Smooth muscle cell (in vitro differentiated cells): ENCODE results near the gene KCNQ2. TPM values are rescaled to one million over a fixed set of nuclear protein-coding genes. Genes with fewer than 3 reads are reported as not detected.
"Not testable (repeated sequence)": the region's sequence is repeated elsewhere in the genome, so short reads cannot be mapped to it uniquely, and the experiment has no call there.

Experiments used
- DNase-seq: peaks from one replicate; lab custom pipeline; 2025; ENCODE audit not compliant: unreplicated experiment; lab: John Stamatoyannopoulos, UW
- H2AFZ ChIP-seq: fragments of 200-600 bp; sonication (generic); 2 replicates; pipeline ENCODE4 v1.6.0; 2016; ENCODE audit warnings: antibody characterized with exemption, low read depth, mild to moderate bottlenecking
- H3F3A ChIP-seq: fragments of 200-600 bp; sonication (generic); 2 replicates; pipeline ENCODE4 v1.6.0; 2017; ENCODE audit warnings: antibody characterized with exemption, low read depth
- H3K27ac ChIP-seq: fragments of 200-600 bp; sonication (generic); 2 replicates; pipeline ENCODE4 v1.5.1; 2016; ENCODE audit warnings: low read depth, mild to moderate bottlenecking
- H3K27me3 ChIP-seq: fragments of 200-600 bp; sonication (generic); 2 replicates; pipeline ENCODE4 v1.6.1; 2016; ENCODE audit warnings: low read depth, mild to moderate bottlenecking
- H3K36me3 ChIP-seq: fragments of 200-600 bp; sonication (generic); 2 replicates; pipeline ENCODE4 v1.5.1; 2016; ENCODE audit warnings: low read depth
- H3K4me1 ChIP-seq: fragments of 200-600 bp; sonication (generic); 2 replicates; pipeline ENCODE4 v1.5.1; 2016; ENCODE audit warnings: low read depth
- H3K4me2 ChIP-seq: fragments of 200-600 bp; sonication (generic); 2 replicates; pipeline ENCODE4 v1.6.0; 2016; ENCODE audit warnings: mild to moderate bottlenecking
- H3K4me3 ChIP-seq: fragments of 200-600 bp; sonication (generic); 2 replicates; pipeline ENCODE4 v1.5.1; 2016; ENCODE audit warnings: mild to moderate bottlenecking
- H3K79me2 ChIP-seq: fragments of 200-600 bp; sonication (generic); 2 replicates; pipeline ENCODE4 v1.6.0; 2016; ENCODE audit warnings: low read depth, mild to moderate bottlenecking
- H3K9ac ChIP-seq: fragments of 200-600 bp; sonication (generic); 2 replicates; pipeline ENCODE4 v1.6.0; 2016; ENCODE audit warnings: low read depth
- H3K9me3 ChIP-seq: fragments of 200-600 bp; sonication (generic); replicated peaks from 2 replicates; pipeline ENCODE4 v1.5.1; 2016; ENCODE audit warnings: low read depth
- H4K20me1 ChIP-seq: fragments of 200-600 bp; sonication (generic); 2 replicates; pipeline ENCODE4 v1.6.0; 2016; ENCODE audit warnings: low read depth
- WGBS: methylation state at CpG from one replicate; pipeline ENCODE4 v1.1.7; 2016; ENCODE audit warnings: low lambda C conversion rate; 5-methylcytosine and 5-hydroxymethylcytosine counted together
- polyA plus RNA-seq: library from polyadenylated mRNA; unstranded; fragments of >200 nt; fragmentation: Nextera tagmentation; extraction: Ambion mirVana; gene quantifications from 2 replicates; pipeline ENCODE4 v1.2.1, GENCODE V29; 2016
- total RNA-seq: library from RNA; depleted of rRNA; stranded (reverse); fragments of >200 nt; gene quantifications from 2 replicates; pipeline ENCODE4 v1.2.3, GENCODE V29; 2014
- TF ChIP-seq, protein P1 (sequence below): fragments of 200-600 bp; sonication (generic); IDR thresholded peaks from 2 replicates; pipeline ENCODE4 v1.5.1; 2017; ENCODE audit warnings: borderline replicate concordance, mild to moderate bottlenecking, antibody characterized with exemption; ENCODE audit not compliant: insufficient read depth, poor library complexity, severe bottlenecking

Gene KCNQ2
- total and polyA plus RNA-seq, 2 experiments from 2014 or later: 5.1 to 5.7 TPM

- H3K27me3 ChIP-seq: peaks cover 5% of the 10 kb centered on the region
- H3K9me3 ChIP-seq: no peaks in the 10 kb centered on the region
- no peak overlapping the region for H3K4me3 ChIP-seq
- no peak overlapping the region for H3K9ac ChIP-seq
- H4K20me1 ChIP-seq: no peaks in the 10 kb centered on the region
- no peaks in the 10 kb centered on the region for H3K36me3 ChIP-seq
- H3K4me1 ChIP-seq: no peaks in the 10 kb centered on the region
- no peak overlapping the region for H2AFZ ChIP-seq
- no peaks in the 10 kb centered on the region for H3F3A ChIP-seq
- no peak overlapping the region for H3K27ac ChIP-seq
- no peak overlapping the region for H3K4me2 ChIP-seq
- WGBS: 57% methylated on average over 11 of the region's 11 CpGs
- no peak for DNase-seq
- TF ChIP-seq, protein P1, sequence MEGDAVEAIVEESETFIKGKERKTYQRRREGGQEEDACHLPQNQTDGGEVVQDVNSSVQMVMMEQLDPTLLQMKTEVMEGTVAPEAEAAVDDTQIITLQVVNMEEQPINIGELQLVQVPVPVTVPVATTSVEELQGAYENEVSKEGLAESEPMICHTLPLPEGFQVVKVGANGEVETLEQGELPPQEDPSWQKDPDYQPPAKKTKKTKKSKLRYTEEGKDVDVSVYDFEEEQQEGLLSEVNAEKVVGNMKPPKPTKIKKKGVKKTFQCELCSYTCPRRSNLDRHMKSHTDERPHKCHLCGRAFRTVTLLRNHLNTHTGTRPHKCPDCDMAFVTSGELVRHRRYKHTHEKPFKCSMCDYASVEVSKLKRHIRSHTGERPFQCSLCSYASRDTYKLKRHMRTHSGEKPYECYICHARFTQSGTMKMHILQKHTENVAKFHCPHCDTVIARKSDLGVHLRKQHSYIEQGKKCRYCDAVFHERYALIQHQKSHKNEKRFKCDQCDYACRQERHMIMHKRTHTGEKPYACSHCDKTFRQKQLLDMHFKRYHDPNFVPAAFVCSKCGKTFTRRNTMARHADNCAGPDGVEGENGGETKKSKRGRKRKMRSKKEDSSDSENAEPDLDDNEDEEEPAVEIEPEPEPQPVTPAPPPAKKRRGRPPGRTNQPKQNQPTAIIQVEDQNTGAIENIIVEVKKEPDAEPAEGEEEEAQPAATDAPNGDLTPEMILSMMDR: no peak
- no peaks in the 10 kb centered on the region for H3K79me2 ChIP-seq
Observed at GRCh38 chr20:63482021-63482587, 9.6 kb upstream of the KCNQ2 start.

- Histone ChIP-seq H3K9me3 (no peaks in the 10 kb centered on the region), H3K9ac (no peak overlapping the region), H3K36me3 (no peaks in the 10 kb centered on the region), H3K79me2 (no peaks in the 10 kb centered on the region), H2AFZ (no peak overlapping the region), H4K20me1 (no peaks in the 10 kb centered on the region), H3F3A (no peaks in the 10 kb centered on the region), H3K4me2 (no peak overlapping the region), H3K27ac (no peak overlapping the region), H3K27me3 (peaks cover 3% of the 10 kb centered on the region), H3K4me3 (no peak overlapping the region), H3K4me1 (no peaks in the 10 kb centered on the region)
- 81% methylated on average over 12 of the region's 12 CpGs for WGBS
- TF ChIP-seq, protein P1: no peak
- DNase-seq: no peak
Observed at GRCh38 chr20:63481503-63481902, 9.0 kb upstream of the KCNQ2 start.

- H3K27ac ChIP-seq, H3K4me2 ChIP-seq, H3K36me3 ChIP-seq, H3K4me1 ChIP-seq, H3K9me3 ChIP-seq, H3F3A ChIP-seq, H3K79me2 ChIP-seq, H4K20me1 ChIP-seq, H3K4me3 ChIP-seq, DNase-seq, H3K27me3 ChIP-seq, H2AFZ ChIP-seq, H3K9ac ChIP-seq: not testable (repeated sequence)
- 87% methylated on average over 28 of the region's 32 CpGs for WGBS
Observed at GRCh38 chr20:63479695-63480419, 7.4 kb upstream of the KCNQ2 start.

DNA sequence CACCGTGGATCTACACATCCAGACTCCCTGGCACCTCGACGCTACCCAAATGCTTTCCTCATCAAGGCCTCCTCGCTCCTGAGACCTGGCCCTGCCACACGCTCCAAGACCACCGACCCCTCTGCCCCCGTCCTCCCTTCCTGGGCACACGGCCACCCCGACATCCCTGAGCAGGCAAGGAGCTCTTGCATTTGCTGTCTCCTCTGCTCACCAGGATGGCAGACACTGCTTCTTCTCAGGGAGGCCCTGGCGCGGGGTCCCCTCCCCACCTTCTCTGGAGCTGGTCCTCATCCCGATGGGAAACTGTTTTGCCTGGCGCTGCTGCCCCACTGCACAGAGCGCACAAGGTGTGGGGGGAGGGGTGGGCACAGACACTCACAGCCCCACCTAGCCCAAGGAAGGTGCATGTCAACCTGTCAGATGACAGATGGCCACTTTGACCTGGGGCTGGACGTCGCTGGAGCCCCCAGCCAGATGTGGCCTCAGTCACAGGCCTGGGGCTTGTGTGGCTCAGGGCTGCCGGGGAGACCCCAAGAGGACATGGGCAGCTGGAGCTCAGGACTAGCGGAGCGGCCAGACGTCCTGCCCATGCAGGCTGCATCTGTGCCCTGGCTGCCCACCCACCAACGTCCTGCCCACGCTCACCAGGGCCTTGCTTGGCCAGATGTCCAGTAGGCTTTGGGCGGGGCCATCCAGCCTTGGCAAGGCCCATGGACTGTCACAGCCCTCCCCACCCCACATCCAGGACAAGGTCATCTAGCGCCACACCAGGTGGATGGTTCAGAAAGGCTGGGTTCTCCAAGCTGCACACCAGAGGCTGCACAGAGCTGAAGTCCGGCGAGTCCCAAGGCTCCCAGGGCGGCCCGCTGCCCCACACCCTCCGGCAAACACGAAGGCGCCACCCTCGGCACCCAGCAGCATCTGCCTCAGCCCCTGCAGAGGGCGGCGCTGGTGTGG lies 6.2 kb upstream of the KCNQ2 start:
- DNase-seq: no peak
- TF ChIP-seq, protein P1: no peak
- no peaks in the 10 kb centered on the region for H3K36me3 ChIP-seq
- no peak overlapping the region for H3K9ac ChIP-seq
- no peak overlapping the region for H3K4me2 ChIP-seq
- 92% methylated on average over 34 of the region's 34 CpGs for WGBS
- no peaks in the 10 kb centered on the region for H3K4me1 ChIP-seq
- H3K79me2 ChIP-seq: no peaks in the 10 kb centered on the region
- peaks cover 22% of the 10 kb centered on the region for H3K27me3 ChIP-seq
- no peaks in the 10 kb centered on the region for H3K9me3 ChIP-seq
- H4K20me1 ChIP-seq: no peaks in the 10 kb centered on the region
- no peak overlapping the region for H2AFZ ChIP-seq
- no peak overlapping the region for H3K27ac ChIP-seq
- no peak overlapping the region for H3K4me3 ChIP-seq
- H3F3A ChIP-seq: no peaks in the 10 kb centered on the region
